H1 (cell line): ENCODE data around the gene TAF11L14. TPM values are rescaled to one million over a fixed set of nuclear protein-coding genes. Genes with fewer than 3 reads are reported as not detected.

Source experiments
- CTCF ChIA-PET: fragments of 300-600 bp; sonication (Branson Sonifier 250); formaldehyde crosslinking; loops from one replicate; lab custom pipeline; 2021; ENCODE audit not compliant: partially characterized antibody; lab: Charles Lee
- POLR2A ChIA-PET: fragments of 300-600 bp; sonication (Branson Sonifier 250); formaldehyde crosslinking; loops from one replicate; lab custom pipeline; 2021; ENCODE audit warnings: inconsistent platforms; ENCODE audit not compliant: partially characterized antibody; lab: Charles Lee
- DNase-seq, 2 experiments: peaks; one replicate each; pipeline versions ENCODE4 v3.0.0 to v3.0.0-alpha.2; 2010 to 2022; ENCODE audit warnings: low spot score in 2 of 2, low read depth in 1 of 2, mixed read lengths in 1 of 2
- FAIRE-seq: peaks from 2 replicates; lab custom pipeline; 2011; peaks lifted over from hg19 to GRCh38; lab: Jason Lieb, UNC
- H2AFZ ChIP-seq: 2 replicates; pipeline ENCODE4 v1.8.1; 2012; ENCODE audit warnings: low read length, inconsistent platforms
- H2AK5ac ChIP-seq: 2 replicates; pipeline ENCODE4 v1.6.1; 2013; ENCODE audit warnings: low read depth, low read length
- H2BK120ac ChIP-seq: replicated peaks from 2 replicates; pipeline ENCODE3; 2013; ENCODE audit warnings: low read depth, low read length, inconsistent platforms
- H2BK12ac ChIP-seq: 2 replicates; pipeline ENCODE4 v1.6.1; 2013; ENCODE audit warnings: low read depth, low read length
- H2BK15ac ChIP-seq: 2 replicates; pipeline ENCODE4 v1.6.1; 2013; ENCODE audit warnings: low read length
- H2BK20ac ChIP-seq: 2 replicates; pipeline ENCODE4 v1.6.1; 2013; ENCODE audit warnings: low read length
- H2BK5ac ChIP-seq: 2 replicates; pipeline ENCODE4 v1.6.1; 2013; ENCODE audit warnings: low read depth, low read length
- H3K14ac ChIP-seq: 2 replicates; pipeline ENCODE4 v1.6.1; 2013; ENCODE audit warnings: inconsistent platforms; ENCODE audit not compliant: insufficient read length
- H3K18ac ChIP-seq: 2 replicates; pipeline ENCODE4 v1.6.1; 2013; ENCODE audit warnings: low read length; ENCODE audit errors: extremely low read depth
- H3K23ac ChIP-seq: 2 replicates; pipeline ENCODE4 v1.6.1; 2013; ENCODE audit warnings: inconsistent platforms; ENCODE audit not compliant: insufficient read length
- H3K23me2 ChIP-seq: 2 replicates; pipeline ENCODE4 v1.6.1; 2013; ENCODE audit warnings: low read depth, low read length
- H3K27ac ChIP-seq: 2 replicates; pipeline ENCODE4 v1.6.1; 2011; ENCODE audit warnings: low read depth, low read length, inconsistent platforms
- H3K27me3 ChIP-seq, 4 experiments: replicated peaks in 1 of 4; 1 replicate in 1 of 4; 2 replicates in 3 of 4; pipeline versions ENCODE4 v1.6.1 to v1.8.1; 2011 to 2013; ENCODE audit warnings: low read length in 3 of 4, mild to moderate bottlenecking in 3 of 4, inconsistent platforms in 2 of 4, mixed read lengths in 2 of 4, moderate library complexity in 1 of 4; ENCODE audit not compliant: control insufficient read depth in 3 of 4, insufficient read depth in 3 of 4; ENCODE audit errors: extremely low read depth in 1 of 4
- H3K36me3 ChIP-seq, 4 experiments: 2 replicates each; pipeline versions ENCODE4 v1.6.1 to v1.8.1; 2011 to 2013; ENCODE audit warnings: mild to moderate bottlenecking in 4 of 4, low read length in 3 of 4, moderate library complexity in 2 of 4, control low read depth in 1 of 4, inconsistent platforms in 1 of 4; ENCODE audit not compliant: insufficient read depth in 4 of 4, control insufficient read depth in 2 of 4
- H3K4ac ChIP-seq: replicated peaks from 2 replicates; pipeline ENCODE3; 2013; ENCODE audit warnings: low read length, low read depth, mixed read lengths, inconsistent platforms; ENCODE audit not compliant: insufficient read length
- H3K4me1 ChIP-seq, 4 experiments: replicated peaks in 1 of 4; 1 replicate in 1 of 4; 2 replicates in 3 of 4; pipeline versions ENCODE4 v1.6.1 to v1.8.1; 2011 to 2013; ENCODE audit warnings: low read length in 3 of 4, inconsistent platforms in 2 of 4, mixed read lengths in 1 of 4; ENCODE audit not compliant: insufficient read depth in 4 of 4, control insufficient read depth in 3 of 4
- H3K4me2 ChIP-seq, 2 experiments: 2 replicates each; pipeline versions ENCODE4 v1.6.1 to v1.8.1; 2011 to 2013; ENCODE audit warnings: low read depth in 2 of 2, low read length in 2 of 2, control low read depth in 1 of 2, inconsistent platforms in 1 of 2, mild to moderate bottlenecking in 1 of 2; ENCODE audit not compliant: insufficient read depth in 1 of 2
- H3K4me3 ChIP-seq, 4 experiments: fragments of 200-600, 300-600 bp in 1 of 4; sonication (generic), shearing (Covaris generic), sonication (Bioruptor Twin) in 1 of 4; 2 replicates each; pipeline versions ENCODE4 v1.5.1 to v1.8.1; 2011 to 2016; ENCODE audit warnings: low read length in 4 of 4, low read depth in 3 of 4, control low read depth in 2 of 4, inconsistent platforms in 2 of 4, mild to moderate bottlenecking in 2 of 4, mixed read lengths in 1 of 4, moderate library complexity in 1 of 4; ENCODE audit not compliant: insufficient read depth in 2 of 4; ENCODE audit errors: extremely low read depth in 1 of 4
- H3K56ac ChIP-seq: replicated peaks from 2 replicates; pipeline ENCODE3; 2013; ENCODE audit warnings: low read depth, mild to moderate bottlenecking, mixed read lengths, low read length, inconsistent platforms; ENCODE audit not compliant: insufficient read length
- H3K79me1 ChIP-seq: 2 replicates; pipeline ENCODE4 v1.6.1; 2013; ENCODE audit warnings: low read depth, low read length, control low read depth
- H3K79me2 ChIP-seq, 2 experiments: 2 replicates each; pipeline versions ENCODE4 v1.6.1 to v1.8.1; 2012 to 2013; ENCODE audit warnings: low read length in 2 of 2, mild to moderate bottlenecking in 2 of 2, inconsistent platforms in 1 of 2; ENCODE audit not compliant: insufficient read depth in 2 of 2, control insufficient read depth in 1 of 2
- H3K9ac ChIP-seq, 4 experiments: replicated peaks in 1 of 4; 1 replicate in 1 of 4; 2 replicates in 3 of 4; pipeline versions ENCODE4 v1.6.1 to v1.8.1; 2011 to 2013; ENCODE audit warnings: low read depth in 3 of 4, low read length in 3 of 4, control low read depth in 2 of 4, mild to moderate bottlenecking in 2 of 4, moderate library complexity in 2 of 4, inconsistent platforms in 1 of 4; ENCODE audit errors: extremely low read depth in 1 of 4
- H3K9me3 ChIP-seq, 2 experiments: 2 replicates each; pipeline versions ENCODE4 v1.6.1 to v1.8.1; 2012 to 2013; ENCODE audit warnings: mild to moderate bottlenecking in 2 of 2, moderate library complexity in 2 of 2, control low read depth in 1 of 2, inconsistent platforms in 1 of 2, low read depth in 1 of 2, low read length in 1 of 2, mixed read lengths in 1 of 2; ENCODE audit not compliant: insufficient read depth in 2 of 2
- H4K20me1 ChIP-seq, 2 experiments: replicated peaks in 1 of 2; 2 replicates each; pipeline versions ENCODE3 to v1.8.1; 2011 to 2013; ENCODE audit warnings: inconsistent platforms in 2 of 2, low read length in 2 of 2, mild to moderate bottlenecking in 1 of 2; ENCODE audit not compliant: insufficient read depth in 2 of 2, control insufficient read depth in 1 of 2
- H4K5ac ChIP-seq: 2 replicates; pipeline ENCODE4 v1.6.1; 2013; ENCODE audit warnings: low read length, low read depth, mixed read lengths, inconsistent platforms; ENCODE audit not compliant: insufficient read length
- H4K8ac ChIP-seq: 2 replicates; pipeline ENCODE4 v1.8.0; 2013; ENCODE audit warnings: mild to moderate bottlenecking, moderate library complexity, low read length, inconsistent platforms; ENCODE audit not compliant: insufficient read depth; ENCODE audit errors: extremely low read depth
- H4K91ac ChIP-seq: replicated peaks from 2 replicates; pipeline ENCODE3; 2013; ENCODE audit warnings: low read length, mixed read lengths, inconsistent platforms; ENCODE audit not compliant: insufficient read length
- E2F6 ChIP-seq: IDR thresholded peaks from 2 replicates; pipeline ENCODE4 v1.6.1; 2012; ENCODE audit warnings: inconsistent platforms
- EZH2 ChIP-seq: fragments of 200-600 bp; sonication (generic); IDR thresholded peaks from 2 replicates; pipeline ENCODE4 v1.7.1; 2012; ENCODE audit warnings: low read depth, mild to moderate bottlenecking, moderate library complexity, low read length, inconsistent platforms; ENCODE audit not compliant: severe bottlenecking
- NANOG ChIP-seq: IDR thresholded peaks from 2 replicates; pipeline ENCODE4 v1.6.1; 2011; ENCODE audit warnings: low read length, low read depth, mild to moderate bottlenecking, inconsistent platforms; ENCODE audit not compliant: insufficient read depth, poor library complexity, severe bottlenecking
- POLR2A ChIP-seq, 2 experiments: IDR thresholded peaks; 1 replicate in 1 of 2; 2 replicates in 1 of 2; pipeline ENCODE4 v1.6.1; 2011; ENCODE audit warnings: low read depth in 2 of 2, low read length in 2 of 2, mild to moderate bottlenecking in 2 of 2; ENCODE audit errors: control extremely low read depth in 1 of 2
- RAD21 ChIP-seq, 2 experiments: IDR thresholded peaks in 1 of 2; conservative IDR thresholded peaks in 1 of 2; 2 replicates each; pipeline ENCODE4 v1.6.1; 2011; ENCODE audit warnings: low read depth in 2 of 2, low read length in 2 of 2, improper control_type of control experiment in 1 of 2, inconsistent platforms in 1 of 2, mild to moderate bottlenecking in 1 of 2, moderate library complexity in 1 of 2
- RBBP5 ChIP-seq: IDR thresholded peaks from 2 replicates; pipeline ENCODE4 v1.7.1; 2012; ENCODE audit warnings: low read depth, mild to moderate bottlenecking, inconsistent platforms, low read length, moderate library complexity, borderline replicate concordance
- SIN3A ChIP-seq, 2 experiments: IDR thresholded peaks in 1 of 2; conservative IDR thresholded peaks in 1 of 2; 2 replicates each; pipeline ENCODE4 v1.6.1; 2011 to 2012; ENCODE audit warnings: low read length in 2 of 2, improper control_type of control experiment in 1 of 2, low read depth in 1 of 2, mild to moderate bottlenecking in 1 of 2
- SP2 ChIP-seq: IDR thresholded peaks from 2 replicates; pipeline ENCODE4 v1.6.1; 2012; ENCODE audit warnings: mild to moderate bottlenecking, low read length, inconsistent platforms
- TAF1 ChIP-seq: IDR thresholded peaks from 2 replicates; pipeline ENCODE4 v1.6.1; 2011; ENCODE audit warnings: mild to moderate bottlenecking, low read depth, low read length
- WGBS, 2 experiments: shearing (Covaris generic) in 1 of 2; methylation state at CpG; one replicate each; pipeline versions ENCODE4 v1.1.6 to v1.1.7; 2013 to 2015; ENCODE audit warnings: low lambda C conversion rate in 2 of 2, mixed read lengths in 2 of 2, inconsistent platforms in 1 of 2, low coverage in 1 of 2, missing lambda C conversion rate in 1 of 2; ENCODE audit not compliant: insufficient replicate concordance in 2 of 2, insufficient coverage in 1 of 2, insufficient read length in 1 of 2; ENCODE audit errors: extremely low coverage in 1 of 2, missing lambda C conversion rate in 1 of 2; 5-methylcytosine and 5-hydroxymethylcytosine counted together
- polyA plus RNA-seq, 7 experiments: library from polyadenylated mRNA; depleted of rRNA in 3 of 7; stranded (reverse) in 5 of 7; unstranded in 2 of 7; fragments of >200 nt in 5 of 7; fragments of 200-250 nt in 2 of 7; gene quantifications; 1 replicate in 5 of 7; 2 replicates in 1 of 7; 4 replicates in 1 of 7; pipeline versions ENCODE4 v1.2.1 to v1.2.3, GENCODE V29; 2011 to 2013; ENCODE audit warnings: missing spikeins in 2 of 7, mixed read lengths in 2 of 7
- total RNA-seq: library from RNA; stranded (reverse); fragmentation: NEBNext Ultra II Directional; extraction: Animal tissue kit (Norgen Biotek cat#: 25700); gene quantifications from 2 replicates; pipeline ENCODE4 v1.2.1, GENCODE V29; 2021
- TF ChIP-seq, protein P1 (sequence below), 3 experiments: IDR thresholded peaks; 1 replicate in 2 of 3; 2 replicates in 1 of 3; pipeline versions ENCODE4 v1.5.1 to v1.6.1; 2011; ENCODE audit warnings: low read length in 3 of 3, mild to moderate bottlenecking in 3 of 3, inconsistent platforms in 2 of 3, low read depth in 1 of 3, moderate library complexity in 1 of 3; ENCODE audit not compliant: insufficient read depth in 1 of 3; ENCODE audit errors: control extremely low read depth in 1 of 3

TAF11L14 gene
- total and polyA plus RNA-seq, 2 of the 8 experiments (the other 6 are each of a cell fraction or from before 2014, with no cell fraction given) = not detected

DNA sequence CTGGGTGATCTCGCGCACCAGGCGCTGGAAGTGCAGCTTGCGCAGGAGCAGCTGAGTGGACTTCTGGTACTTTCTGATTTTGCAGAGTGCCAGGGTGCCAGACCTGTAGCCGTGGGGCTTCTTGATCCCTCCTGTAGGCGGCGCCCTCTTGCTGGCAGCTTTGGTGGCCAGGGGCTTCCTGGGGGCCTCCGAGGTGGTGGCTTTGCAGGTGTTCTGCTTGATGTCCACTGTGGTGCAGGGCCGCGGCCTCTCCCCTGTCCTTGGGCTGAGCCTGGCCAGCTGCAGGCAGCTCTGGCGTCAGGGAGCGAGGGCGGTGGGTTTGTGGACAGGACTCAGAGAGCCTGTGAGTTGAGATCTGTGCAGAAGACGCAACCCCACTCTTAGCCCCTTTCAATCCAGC, 36.1 kb downstream of the TAF11L14 start:
- Histone ChIP-seq H3K79me2 (no peaks in the 10 kb centered on the region), H2AK5ac (no peak overlapping the region), H3K4ac (no peak overlapping the region), H3K4me2 (no peak overlapping the region), H2AFZ (no peak overlapping the region), H3K36me3 (no peaks in the 10 kb centered on the region), H2BK20ac (no peak overlapping the region), H3K27ac (no peak overlapping the region), H2BK15ac (no peak overlapping the region), H3K23me2 (no peaks in the 10 kb centered on the region), H3K27me3 (no peaks in the 10 kb centered on the region), H2BK12ac (no peak overlapping the region), H3K4me3 (no peak overlapping the region), H4K5ac (no peak overlapping the region), H4K20me1 (no peaks in the 10 kb centered on the region), H4K8ac (no peak overlapping the region; the same call in 1 of the 2 replicates), H3K14ac (no peak overlapping the region), H3K23ac (no peak overlapping the region), H4K91ac (no peak overlapping the region), H3K18ac (no peak overlapping the region), H2BK120ac (no peak overlapping the region), H3K56ac (no peak overlapping the region), H3K9ac (no peak overlapping the region), H3K9me3 (peaks cover 0 to 6% of the 10 kb centered on the region in 2 experiments; a peak in 1 of 4 replicates), H3K79me1 (no peaks in the 10 kb centered on the region), H2BK5ac (no peak overlapping the region), H3K4me1 (no peaks in the 10 kb centered on the region)
- peak in 1 of 2 experiments; percentile 46 for DNase-seq
- FAIRE-seq = no peak
- ChIA-PET POLR2A (no interaction called here), CTCF (interaction anchor here (1.0 to 1.6 kb wide), 7 partner anchors 9 to 454 kb away, joined by 3 to 6 read pairs (median 3); no protein-coding TSS in a partner anchor)
- 95% methylated on average over 10 of the region's 14 CpGs; no CpG with 5 or more reads in 1 of the 2 experiments for WGBS, 2 experiments
- TF ChIP-seq RBBP5 = no peak
- TF ChIP-seq E2F6 = no peak
- TF ChIP-seq NANOG = no peak
- peak; percentile 23 to 46; a peak in 2 of 4 replicates for TF ChIP-seq RAD21 (IDR thresholded peaks at IDR 0.05 in 1 of 2, conservative IDR thresholded peaks at IDR 0.05 in 1 of 2; ENCODE audit: low read depth in 2 of 2, low read length in 2 of 2)
- TF ChIP-seq TAF1 = no peak
- TF ChIP-seq EZH2 = no peak
- no peak for TF ChIP-seq SIN3A (conservative IDR thresholded peaks at IDR 0.05 in 1 of 2, IDR thresholded peaks at IDR 0.05 in 1 of 2; ENCODE audit: low read depth in 1 of 2, low read length in 2 of 2)
- TF ChIP-seq POLR2A (IDR thresholded peaks at IDR 0.05; ENCODE audit: control extremely low read depth in 1 of 2, low read depth in 2 of 2, low read length in 2 of 2) = no peak
- no peak for TF ChIP-seq SP2
- TF ChIP-seq, protein P1, sequence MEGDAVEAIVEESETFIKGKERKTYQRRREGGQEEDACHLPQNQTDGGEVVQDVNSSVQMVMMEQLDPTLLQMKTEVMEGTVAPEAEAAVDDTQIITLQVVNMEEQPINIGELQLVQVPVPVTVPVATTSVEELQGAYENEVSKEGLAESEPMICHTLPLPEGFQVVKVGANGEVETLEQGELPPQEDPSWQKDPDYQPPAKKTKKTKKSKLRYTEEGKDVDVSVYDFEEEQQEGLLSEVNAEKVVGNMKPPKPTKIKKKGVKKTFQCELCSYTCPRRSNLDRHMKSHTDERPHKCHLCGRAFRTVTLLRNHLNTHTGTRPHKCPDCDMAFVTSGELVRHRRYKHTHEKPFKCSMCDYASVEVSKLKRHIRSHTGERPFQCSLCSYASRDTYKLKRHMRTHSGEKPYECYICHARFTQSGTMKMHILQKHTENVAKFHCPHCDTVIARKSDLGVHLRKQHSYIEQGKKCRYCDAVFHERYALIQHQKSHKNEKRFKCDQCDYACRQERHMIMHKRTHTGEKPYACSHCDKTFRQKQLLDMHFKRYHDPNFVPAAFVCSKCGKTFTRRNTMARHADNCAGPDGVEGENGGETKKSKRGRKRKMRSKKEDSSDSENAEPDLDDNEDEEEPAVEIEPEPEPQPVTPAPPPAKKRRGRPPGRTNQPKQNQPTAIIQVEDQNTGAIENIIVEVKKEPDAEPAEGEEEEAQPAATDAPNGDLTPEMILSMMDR (IDR thresholded peaks at IDR 0.05; ENCODE audit: control extremely low read depth in 1 of 3, insufficient read depth in 1 of 3, low read depth in 1 of 3, low read length in 3 of 3) = peak; percentile 25 to 33 (median 25)
